ENCODE measurements around the gene ZNF37A.

DNA sequence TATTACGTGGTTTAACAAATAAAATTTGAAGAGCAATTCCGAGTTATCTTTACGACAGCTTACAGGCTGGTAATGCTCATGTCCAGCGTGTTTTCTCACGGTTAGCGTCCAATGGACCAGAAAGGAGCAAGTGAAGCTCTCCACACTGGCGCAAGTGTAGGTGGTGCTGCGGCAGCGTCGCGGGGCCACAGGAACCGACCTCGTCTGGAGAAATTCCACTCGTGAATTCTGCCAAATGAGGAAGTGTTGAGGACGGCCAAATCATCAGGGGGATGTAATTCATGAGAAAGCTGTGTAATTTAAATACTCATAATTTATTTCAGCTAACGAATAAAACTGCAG, 350 bp upstream of the ZNF37A start:
- TF ChIP-seq, protein P1, sequence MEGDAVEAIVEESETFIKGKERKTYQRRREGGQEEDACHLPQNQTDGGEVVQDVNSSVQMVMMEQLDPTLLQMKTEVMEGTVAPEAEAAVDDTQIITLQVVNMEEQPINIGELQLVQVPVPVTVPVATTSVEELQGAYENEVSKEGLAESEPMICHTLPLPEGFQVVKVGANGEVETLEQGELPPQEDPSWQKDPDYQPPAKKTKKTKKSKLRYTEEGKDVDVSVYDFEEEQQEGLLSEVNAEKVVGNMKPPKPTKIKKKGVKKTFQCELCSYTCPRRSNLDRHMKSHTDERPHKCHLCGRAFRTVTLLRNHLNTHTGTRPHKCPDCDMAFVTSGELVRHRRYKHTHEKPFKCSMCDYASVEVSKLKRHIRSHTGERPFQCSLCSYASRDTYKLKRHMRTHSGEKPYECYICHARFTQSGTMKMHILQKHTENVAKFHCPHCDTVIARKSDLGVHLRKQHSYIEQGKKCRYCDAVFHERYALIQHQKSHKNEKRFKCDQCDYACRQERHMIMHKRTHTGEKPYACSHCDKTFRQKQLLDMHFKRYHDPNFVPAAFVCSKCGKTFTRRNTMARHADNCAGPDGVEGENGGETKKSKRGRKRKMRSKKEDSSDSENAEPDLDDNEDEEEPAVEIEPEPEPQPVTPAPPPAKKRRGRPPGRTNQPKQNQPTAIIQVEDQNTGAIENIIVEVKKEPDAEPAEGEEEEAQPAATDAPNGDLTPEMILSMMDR (IDR thresholded peaks at IDR 0.05), result peak in 2 of 5 experiments; percentile 12 to 20
- no peak for TF ChIP-seq POLR2A (IDR thresholded peaks at IDR 0.05)
- no peak for TF ChIP-seq POLR2AphosphoS5 (IDR thresholded peaks at IDR 0.05)
